Uterus (tissue), 2 donors: ENCODE results near the gene TRIAP1.

Experiments used
- CTCF ChIP-seq, 4 experiments: fragments of 200-600 bp in 2 of 4; fragments of 450-650 bp in 2 of 4; sonication (generic) in 2 of 4; IDR thresholded peaks; one replicate each; pipeline ENCODE4 v1.5.1; 2016 to 2019; ENCODE audit warnings: antibody characterized with exemption in 4 of 4, mild to moderate bottlenecking in 2 of 4, moderate library complexity in 1 of 4
- POLR2A ChIP-seq, 2 donors: fragments of 450-650 bp; IDR thresholded peaks; one replicate each; pipeline ENCODE4 v1.6.1; 2016; ENCODE audit warnings: antibody characterized with exemption in 2 of 2, mild to moderate bottlenecking in 1 of 2, moderate library complexity in 1 of 2

DNA sequence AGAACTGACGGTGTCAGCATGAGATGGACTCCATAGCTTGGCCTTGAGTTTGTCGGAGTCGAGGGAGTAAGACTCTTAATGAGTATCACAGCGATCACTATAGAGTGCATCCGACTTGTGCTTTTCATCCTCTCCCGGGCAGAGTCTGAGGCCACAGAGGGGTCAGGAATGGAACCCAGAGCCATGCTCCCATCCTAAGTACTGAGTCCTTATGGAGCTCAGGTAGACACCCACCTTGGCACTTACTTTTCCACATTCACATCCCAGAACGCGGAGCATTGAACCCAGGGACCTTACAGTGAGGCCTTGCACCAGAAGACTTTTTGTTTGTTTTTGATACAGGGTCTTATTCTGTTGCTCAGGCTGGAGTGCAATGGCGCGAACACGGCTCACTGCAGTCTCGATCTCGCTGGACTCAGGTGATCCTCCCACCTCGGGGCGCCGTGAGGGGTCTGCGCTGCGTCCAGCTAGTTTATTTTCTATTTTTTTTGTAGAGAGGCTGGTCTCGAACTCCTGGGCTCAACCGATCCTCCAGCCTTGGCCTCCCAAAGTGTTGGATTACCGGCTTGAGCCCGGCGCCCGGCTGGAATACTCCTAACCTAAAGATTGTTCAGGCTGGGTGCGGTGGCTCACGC lies 24.1 kb upstream of the TRIAP1 start:
- TF ChIP-seq CTCF (IDR thresholded peaks at IDR 0.05) (no peak), POLR2A (IDR thresholded peaks at IDR 0.05) (no peak)
